ENCODE data around the gene FYN. TPM values are rescaled to one million over a fixed set of nuclear protein-coding genes. Genes with fewer than 3 reads are reported as not detected.

FYN gene
- total and polyA plus RNA-seq, 10 of the 15 experiments (the other 5 are each of a cell fraction or from before 2014, with no cell fraction given) = 51.4 to 247 (median 138) TPM

- TF ChIP-seq ZBTB11 (CRISPR knock-in tag; IDR thresholded peaks at IDR 0.05) (no peak), NR2C2 (IDR thresholded peaks at IDR 0.05; ENCODE audit: borderline replicate concordance, control insufficient read depth, insufficient read length, low read depth) (no peak), NR2C1 (IDR thresholded peaks at IDR 0.05) (no peak), HDAC2 (IDR thresholded peaks at IDR 0.05) (no peak), TCF12 (IDR thresholded peaks at IDR 0.05; ENCODE audit: low read depth, low read length) (no peak), RELB (IDR thresholded peaks at IDR 0.05; ENCODE audit: low read depth) (no peak), ATF7 (IDR thresholded peaks at IDR 0.05; ENCODE audit: low read depth) (no peak), CBX5 (IDR thresholded peaks at IDR 0.05; ENCODE audit: low read depth) (no peak), EGR1 (IDR thresholded peaks at IDR 0.05; ENCODE audit: borderline replicate concordance in 1 of 2, low read depth in 2 of 2, low read length in 2 of 2) (no peak), BACH1 (IDR thresholded peaks at IDR 0.05; ENCODE audit: borderline replicate concordance) (no peak), ZZZ3 (IDR thresholded peaks at IDR 0.05; ENCODE audit: control insufficient read depth, insufficient read length, low read depth) (no peak), HDGF (IDR thresholded peaks at IDR 0.05) (0 out of 2 replicates have a peak, but pooled peaks have one; percentile 39), CHD4 (IDR thresholded peaks at IDR 0.05) (no peak), SUPT20H (IDR thresholded peaks at IDR 0.05; ENCODE audit: borderline replicate concordance, control insufficient read depth, low read depth, low read length) (no peak), ZNF207 (IDR thresholded peaks at IDR 0.05; ENCODE audit: borderline replicate concordance) (no peak), SUZ12 (IDR thresholded peaks at IDR 0.05; ENCODE audit: unreplicated experiment) (no peak), YBX1 (IDR thresholded peaks at IDR 0.05) (no peak), MAX (IDR thresholded peaks at IDR 0.05; ENCODE audit: low read depth, low read length) (no peak), NFYA (IDR thresholded peaks at IDR 0.05; ENCODE audit: borderline replicate concordance, low read depth, low read length) (no peak)
- TF ChIP-seq, protein P1, sequence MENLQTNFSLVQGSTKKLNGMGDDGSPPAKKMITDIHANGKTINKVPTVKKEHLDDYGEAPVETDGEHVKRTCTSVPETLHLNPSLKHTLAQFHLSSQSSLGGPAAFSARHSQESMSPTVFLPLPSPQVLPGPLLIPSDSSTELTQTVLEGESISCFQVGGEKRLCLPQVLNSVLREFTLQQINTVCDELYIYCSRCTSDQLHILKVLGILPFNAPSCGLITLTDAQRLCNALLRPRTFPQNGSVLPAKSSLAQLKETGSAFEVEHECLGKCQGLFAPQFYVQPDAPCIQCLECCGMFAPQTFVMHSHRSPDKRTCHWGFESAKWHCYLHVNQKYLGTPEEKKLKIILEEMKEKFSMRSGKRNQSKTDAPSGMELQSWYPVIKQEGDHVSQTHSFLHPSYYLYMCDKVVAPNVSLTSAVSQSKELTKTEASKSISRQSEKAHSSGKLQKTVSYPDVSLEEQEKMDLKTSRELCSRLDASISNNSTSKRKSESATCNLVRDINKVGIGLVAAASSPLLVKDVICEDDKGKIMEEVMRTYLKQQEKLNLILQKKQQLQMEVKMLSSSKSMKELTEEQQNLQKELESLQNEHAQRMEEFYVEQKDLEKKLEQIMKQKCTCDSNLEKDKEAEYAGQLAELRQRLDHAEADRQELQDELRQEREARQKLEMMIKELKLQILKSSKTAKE (IDR thresholded peaks at IDR 0.05; ENCODE audit: low read depth, poor library complexity, severe bottlenecking) = no peak
- TF ChIP-seq, protein P2, sequence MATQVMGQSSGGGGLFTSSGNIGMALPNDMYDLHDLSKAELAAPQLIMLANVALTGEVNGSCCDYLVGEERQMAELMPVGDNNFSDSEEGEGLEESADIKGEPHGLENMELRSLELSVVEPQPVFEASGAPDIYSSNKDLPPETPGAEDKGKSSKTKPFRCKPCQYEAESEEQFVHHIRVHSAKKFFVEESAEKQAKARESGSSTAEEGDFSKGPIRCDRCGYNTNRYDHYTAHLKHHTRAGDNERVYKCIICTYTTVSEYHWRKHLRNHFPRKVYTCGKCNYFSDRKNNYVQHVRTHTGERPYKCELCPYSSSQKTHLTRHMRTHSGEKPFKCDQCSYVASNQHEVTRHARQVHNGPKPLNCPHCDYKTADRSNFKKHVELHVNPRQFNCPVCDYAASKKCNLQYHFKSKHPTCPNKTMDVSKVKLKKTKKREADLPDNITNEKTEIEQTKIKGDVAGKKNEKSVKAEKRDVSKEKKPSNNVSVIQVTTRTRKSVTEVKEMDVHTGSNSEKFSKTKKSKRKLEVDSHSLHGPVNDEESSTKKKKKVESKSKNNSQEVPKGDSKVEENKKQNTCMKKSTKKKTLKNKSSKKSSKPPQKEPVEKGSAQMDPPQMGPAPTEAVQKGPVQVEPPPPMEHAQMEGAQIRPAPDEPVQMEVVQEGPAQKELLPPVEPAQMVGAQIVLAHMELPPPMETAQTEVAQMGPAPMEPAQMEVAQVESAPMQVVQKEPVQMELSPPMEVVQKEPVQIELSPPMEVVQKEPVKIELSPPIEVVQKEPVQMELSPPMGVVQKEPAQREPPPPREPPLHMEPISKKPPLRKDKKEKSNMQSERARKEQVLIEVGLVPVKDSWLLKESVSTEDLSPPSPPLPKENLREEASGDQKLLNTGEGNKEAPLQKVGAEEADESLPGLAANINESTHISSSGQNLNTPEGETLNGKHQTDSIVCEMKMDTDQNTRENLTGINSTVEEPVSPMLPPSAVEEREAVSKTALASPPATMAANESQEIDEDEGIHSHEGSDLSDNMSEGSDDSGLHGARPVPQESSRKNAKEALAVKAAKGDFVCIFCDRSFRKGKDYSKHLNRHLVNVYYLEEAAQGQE (IDR thresholded peaks at IDR 0.05; ENCODE audit: low read depth, low read length) = no peak
These were observed 134.0 kb downstream of the FYN start (continued) for GRCh38 chr6:111739257-111739696.
